Brain microvascular endothelial cell (primary cell): ENCODE results near the gene TNS3.

ENCODE experiments used
- DNase-seq: peaks from one replicate; pipeline ENCODE4 v3.0.0-alpha.2; 2020
- H3K27ac ChIP-seq: fragments of 250-450 bp; sonication (Bioruptor Pico); 2 replicates; pipeline ENCODE4 v1.5.1; 2020; ENCODE audit warnings: mild to moderate bottlenecking, moderate library complexity
- H3K27me3 ChIP-seq: fragments of 250-450 bp; sonication (Bioruptor Pico); replicated peaks from 2 replicates; pipeline ENCODE4 v1.5.1; 2020; ENCODE audit warnings: mild to moderate bottlenecking
- H3K36me3 ChIP-seq: fragments of 250-450 bp; sonication (Bioruptor Pico); replicated peaks from 2 replicates; pipeline ENCODE4 v1.5.1; 2020; ENCODE audit warnings: mild to moderate bottlenecking
- H3K4me3 ChIP-seq: 2 replicates; pipeline ENCODE4 v1.5.1; 2011; ENCODE audit warnings: low read depth, mild to moderate bottlenecking, control low read depth, low read length, moderate library complexity
- CTCF ChIP-seq: IDR thresholded peaks from 2 replicates; pipeline ENCODE4 v1.5.1; 2011; ENCODE audit warnings: low read depth, mild to moderate bottlenecking, moderate library complexity, low read length, control low read depth, inconsistent platforms; ENCODE audit errors: missing control alignments
- in situ Hi-C: cut with HindIII; loops from 2 replicates; pipeline ENCODE4 v1.10.0; 2017; ENCODE audit warnings: low sequenced_read_pairs, low pct_ligation_motif_present

The TNS3 gene

GRCh38 chr7:47484923-47485639 is 96.8 kb downstream of the TNS3 start:
- TF ChIP-seq CTCF, result no peak
- Histone ChIP-seq H3K4me3 (no peak overlapping the region), H3K27me3 (no peaks in the 10 kb centered on the region), H3K27ac (no peak overlapping the region), H3K36me3 (no peaks in the 10 kb centered on the region)
- DNase-seq, result no peak
- in situ Hi-C loops, result no loop called here

- H3K27ac ChIP-seq, result no peak overlapping the region
- no peak for DNase-seq
Measured at GRCh38 chr7:47484457-47484856, 97.5 kb downstream of the TNS3 start.

GRCh38 chr7:47483604-47484273 is 98.2 kb downstream of the TNS3 start:
- Histone ChIP-seq H3K4me3 (no peak overlapping the region), H3K36me3 (no peaks in the 10 kb centered on the region), H3K27me3 (no peaks in the 10 kb centered on the region), H3K27ac (peak overlapping the region; percentile 100)
- TF ChIP-seq CTCF, result peak; percentile 54
- DNase-seq, result no peak
- in situ Hi-C loops, result no loop called here

More at GRCh38 chr7:47484457-47484856, 97.5 kb downstream of the TNS3 start:
- TF ChIP-seq CTCF, result no peak
- in situ Hi-C loops, result no loop called here
- no peaks in the 10 kb centered on the region for H3K36me3 ChIP-seq
- H3K4me3 ChIP-seq, result no peak overlapping the region
- no peaks in the 10 kb centered on the region for H3K27me3 ChIP-seq

- Histone ChIP-seq H3K27ac (peak overlapping the region; percentile 100), H3K4me3 (no peak overlapping the region), H3K27me3 (no peaks in the 10 kb centered on the region), H3K36me3 (no peaks in the 10 kb centered on the region)
- in situ Hi-C loops, result no loop called here
- DNase-seq, result peak; percentile 96
- TF ChIP-seq CTCF, result no peak
Measured at GRCh38 chr7:47482013-47482875, 99.7 kb downstream of the TNS3 start.

GRCh38 chr7:47481541-47482012 is 100.3 kb downstream of the TNS3 start:
- no peak for DNase-seq
- no peak for TF ChIP-seq CTCF
- Histone ChIP-seq H3K27ac (peak overlapping the region; percentile 100), H3K27me3 (no peaks in the 10 kb centered on the region), H3K36me3 (no peaks in the 10 kb centered on the region), H3K4me3 (no peak overlapping the region)
- in situ Hi-C loops, result no loop called here
